BJ (cell line): Measurements from ENCODE around the gene ADAM19. TPM values are rescaled to one million over a fixed set of nuclear protein-coding genes. Genes with fewer than 3 reads are reported as not detected.

Source experiments
- CTCF ChIA-PET: fragments of 350-600 bp; formaldehyde crosslinking; extraction: SDS; loops from one replicate; lab custom pipeline; 2021; ENCODE audit warnings: antibody characterized with exemption, inconsistent platforms; lab: Yijun Ruan, JAX
- POLR2A ChIA-PET: fragments of 300-600 bp; sonication (Branson Sonifier 250); formaldehyde crosslinking; extraction: SDS; loops from one replicate; lab custom pipeline; 2021; ENCODE audit warnings: antibody characterized with exemption; lab: Charles Lee
- DNase-seq: peaks from one replicate; pipeline ENCODE4 v3.0.0-alpha.2; 2011; ENCODE audit warnings: low read depth
- H3K27me3 ChIP-seq: 2 replicates; pipeline ENCODE4 v1.6.0; 2011; ENCODE audit warnings: low read length; ENCODE audit not compliant: control insufficient read depth, insufficient read depth
- H3K36me3 ChIP-seq: 2 replicates; pipeline ENCODE4 v1.5.1; 2011; ENCODE audit warnings: low read length; ENCODE audit not compliant: control insufficient read depth, insufficient read depth
- H3K4me3 ChIP-seq: 2 replicates; pipeline ENCODE4 v1.5.1; 2011; ENCODE audit warnings: low read depth, mild to moderate bottlenecking, control low read depth, low read length
- polyA plus RNA-seq: library from polyadenylated mRNA; depleted of rRNA; stranded (reverse); fragments of >200 nt; gene quantifications from 2 replicates; pipeline ENCODE4 v1.2.3, GENCODE V29; 2011
- TF ChIP-seq, protein P1 (sequence below): IDR thresholded peaks from 2 replicates; pipeline ENCODE4 v1.5.1; 2011; ENCODE audit warnings: low read depth, mild to moderate bottlenecking, control low read depth, inconsistent platforms, low read length, moderate library complexity; ENCODE audit not compliant: insufficient read depth

Gene ADAM19
- polyA plus RNA-seq, 1 experiment, result 68.3 TPM

DNA sequence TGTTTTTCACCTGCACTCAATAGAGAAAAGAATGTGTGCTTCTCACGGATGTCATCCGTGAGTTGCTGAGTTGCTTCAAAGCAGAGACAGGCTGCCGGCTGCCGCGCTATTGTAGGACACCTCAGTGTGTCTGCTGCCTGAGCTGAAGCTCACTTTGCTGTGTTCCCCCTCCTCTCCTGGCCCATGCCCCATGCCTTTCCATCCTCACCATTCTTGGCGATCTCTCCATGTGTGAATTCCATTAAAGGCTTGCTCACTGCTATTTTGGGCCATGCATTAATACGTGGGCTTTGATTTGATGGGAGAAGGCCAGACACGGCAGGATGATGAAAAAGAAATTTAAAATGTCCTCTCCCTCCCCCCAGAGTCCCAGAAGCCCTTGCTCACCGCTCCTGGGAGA is 14.5 kb downstream of the ADAM19 start:
- Histone ChIP-seq H3K4me3 (no peak overlapping the region), H3K36me3 (no peaks in the 10 kb centered on the region; the same call in 1 of the 2 replicates), H3K27me3 (no peaks in the 10 kb centered on the region)
- TF ChIP-seq, protein P1, sequence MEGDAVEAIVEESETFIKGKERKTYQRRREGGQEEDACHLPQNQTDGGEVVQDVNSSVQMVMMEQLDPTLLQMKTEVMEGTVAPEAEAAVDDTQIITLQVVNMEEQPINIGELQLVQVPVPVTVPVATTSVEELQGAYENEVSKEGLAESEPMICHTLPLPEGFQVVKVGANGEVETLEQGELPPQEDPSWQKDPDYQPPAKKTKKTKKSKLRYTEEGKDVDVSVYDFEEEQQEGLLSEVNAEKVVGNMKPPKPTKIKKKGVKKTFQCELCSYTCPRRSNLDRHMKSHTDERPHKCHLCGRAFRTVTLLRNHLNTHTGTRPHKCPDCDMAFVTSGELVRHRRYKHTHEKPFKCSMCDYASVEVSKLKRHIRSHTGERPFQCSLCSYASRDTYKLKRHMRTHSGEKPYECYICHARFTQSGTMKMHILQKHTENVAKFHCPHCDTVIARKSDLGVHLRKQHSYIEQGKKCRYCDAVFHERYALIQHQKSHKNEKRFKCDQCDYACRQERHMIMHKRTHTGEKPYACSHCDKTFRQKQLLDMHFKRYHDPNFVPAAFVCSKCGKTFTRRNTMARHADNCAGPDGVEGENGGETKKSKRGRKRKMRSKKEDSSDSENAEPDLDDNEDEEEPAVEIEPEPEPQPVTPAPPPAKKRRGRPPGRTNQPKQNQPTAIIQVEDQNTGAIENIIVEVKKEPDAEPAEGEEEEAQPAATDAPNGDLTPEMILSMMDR, result no peak
- POLR2A ChIA-PET, result interaction anchor here (0.5 kb wide), 1 partner anchor 9 kb away, joined by 3 read pairs; no protein-coding TSS in a partner anchor
- DNase-seq, result no peak
- CTCF ChIA-PET, result interaction anchor here (1.4 kb wide), 1 partner anchor 13 kb away, joined by 3 read pairs; no protein-coding TSS in a partner anchor

DNA sequence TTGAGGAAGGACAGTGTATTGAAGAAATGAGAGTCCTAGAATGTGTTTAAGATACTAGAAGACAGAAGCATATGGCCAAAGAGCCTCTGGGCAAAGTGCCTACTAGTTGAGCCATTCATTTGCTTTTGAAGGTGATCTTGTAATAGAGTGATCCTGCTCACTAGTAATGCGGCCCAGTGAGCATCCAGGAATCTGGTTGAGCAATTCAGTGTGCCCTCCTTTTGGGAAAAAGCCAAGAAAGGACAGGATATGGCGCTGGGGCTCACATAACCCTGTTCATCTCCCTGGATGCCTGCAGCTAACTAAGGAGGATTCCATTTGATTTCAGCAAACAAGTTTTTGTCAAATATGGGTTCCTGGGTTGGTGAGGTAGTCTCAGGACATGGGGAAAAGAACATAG is 16.3 kb downstream of the ADAM19 start:
- POLR2A ChIA-PET, result no interaction called here
- CTCF ChIA-PET, result no interaction called here
- Histone ChIP-seq H3K36me3 (no peaks in the 10 kb centered on the region; the same call in 1 of the 2 replicates), H3K4me3 (no peak overlapping the region), H3K27me3 (no peaks in the 10 kb centered on the region)
- TF ChIP-seq, protein P1, result no peak
- no peak for DNase-seq

DNA sequence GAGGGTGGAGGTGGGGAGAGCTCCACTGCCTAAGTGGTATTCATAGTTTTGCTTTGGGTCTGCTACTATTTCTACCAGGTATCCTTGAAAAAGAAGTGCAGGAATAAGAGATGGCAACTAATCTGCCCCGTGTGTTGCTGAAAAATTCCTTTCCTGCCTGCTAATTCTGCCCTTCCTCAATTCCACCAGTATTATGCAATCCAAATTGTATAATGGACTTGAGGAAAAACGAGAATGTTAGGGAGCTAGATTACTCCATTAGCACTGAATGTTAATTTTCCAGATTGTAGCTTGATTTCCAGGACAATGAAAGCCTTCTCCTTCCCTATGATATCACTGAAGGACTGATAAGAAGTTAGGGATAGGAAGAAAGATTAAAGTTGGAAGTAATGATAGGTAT is 16.9 kb downstream of the ADAM19 start:
- Histone ChIP-seq H3K36me3 (peaks cover 2% of the 10 kb centered on the region; the same call in 1 of the 2 replicates), H3K27me3 (no peaks in the 10 kb centered on the region), H3K4me3 (no peak overlapping the region)
- no peak for DNase-seq
- CTCF ChIA-PET, result no interaction called here
- TF ChIP-seq, protein P1, result no peak
- POLR2A ChIA-PET, result no interaction called here

DNA sequence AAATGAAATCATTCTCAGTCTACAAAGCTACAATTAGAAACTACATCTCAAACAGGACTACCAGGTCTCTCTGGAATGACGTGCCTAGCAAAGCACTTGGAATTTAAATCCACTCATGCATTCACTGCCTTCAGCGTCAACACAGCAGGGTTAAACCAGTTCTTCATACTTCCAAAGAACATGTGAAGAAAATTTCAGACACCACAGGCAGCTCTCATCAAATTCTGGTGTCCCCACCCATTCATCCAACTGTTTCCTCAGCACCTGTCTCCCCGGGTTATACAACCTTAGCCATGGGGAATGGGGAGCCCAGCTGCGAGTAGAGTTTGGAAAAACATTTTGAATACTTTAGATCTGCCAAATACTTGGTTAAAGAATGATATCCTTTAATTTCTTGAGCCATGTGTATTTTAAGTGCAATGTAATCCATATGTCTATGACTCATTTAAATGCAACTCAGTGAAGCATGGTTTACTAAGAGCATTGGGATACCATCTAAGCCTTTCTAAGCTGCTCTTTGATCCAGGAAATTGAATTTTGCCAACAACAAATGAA is 17.5 kb downstream of the ADAM19 start:
- POLR2A ChIA-PET, result no interaction called here
- Histone ChIP-seq H3K4me3 (no peak overlapping the region), H3K36me3 (peaks cover 2% of the 10 kb centered on the region; the same call in 1 of the 2 replicates), H3K27me3 (no peaks in the 10 kb centered on the region)
- CTCF ChIA-PET, result no interaction called here
- DNase-seq, result peak; percentile 52
- TF ChIP-seq, protein P1, result no peak

DNA sequence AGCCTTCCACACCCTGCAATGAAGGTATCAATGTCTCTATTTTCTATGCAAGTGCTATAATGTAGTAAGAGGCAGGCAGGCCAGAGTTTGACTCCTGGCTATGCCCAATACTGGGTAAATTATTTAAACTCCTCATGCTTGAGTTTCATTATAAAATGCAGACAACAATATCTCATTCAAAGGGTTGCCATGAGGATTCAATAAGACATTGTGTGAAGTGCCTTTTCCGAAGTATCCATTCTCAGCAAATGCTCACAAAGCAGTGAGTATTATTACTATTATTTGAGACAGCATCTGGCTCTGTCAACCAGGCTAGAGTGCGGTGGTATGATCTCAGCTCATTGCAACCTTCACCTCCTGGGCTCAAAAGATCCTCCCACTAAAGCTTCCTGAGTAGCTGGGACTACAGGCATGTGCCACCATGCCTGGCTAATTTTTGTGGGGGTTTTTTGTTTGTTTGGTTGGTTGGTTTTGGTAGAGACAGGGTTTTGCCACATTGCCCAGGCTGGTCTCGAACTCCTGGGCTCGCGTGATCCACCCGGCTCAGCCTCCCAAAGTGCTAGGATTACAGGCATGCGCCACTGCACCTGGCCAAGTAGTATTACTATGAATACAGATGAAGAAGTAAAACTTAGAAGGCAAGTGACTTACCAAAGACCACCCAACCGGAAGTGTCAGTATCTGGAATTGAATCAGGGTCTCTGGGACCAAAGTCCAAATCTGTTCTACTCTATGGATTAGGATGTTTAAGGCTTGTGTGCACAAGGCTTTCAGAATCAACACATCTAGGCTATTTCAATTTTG is 18.8 kb downstream of the ADAM19 start:
- POLR2A ChIA-PET, result no interaction called here
- TF ChIP-seq, protein P1, result no peak
- Histone ChIP-seq H3K4me3 (no peak overlapping the region), H3K36me3 (peaks cover 2% of the 10 kb centered on the region; the same call in 1 of the 2 replicates), H3K27me3 (no peaks in the 10 kb centered on the region)
- no peak for DNase-seq
- CTCF ChIA-PET, result no interaction called here
